Stomach smooth muscle (tissue), 2 donors: ENCODE data around the gene RGS17.
"Not testable (repeated sequence)": the region's sequence is repeated elsewhere in the genome, so short reads cannot be mapped to it uniquely, and the experiment has no call there.

Experiments used
- H3K27ac ChIP-seq: one replicate; pipeline ENCODE4 v1.7.0; 2013; ENCODE audit warnings: mild to moderate bottlenecking, low read length, inconsistent platforms
- H3K27me3 ChIP-seq, 2 donors: one replicate each; pipeline ENCODE4 v1.7.0; 2013; ENCODE audit warnings: low read length in 2 of 2; ENCODE audit not compliant: insufficient read depth in 2 of 2, control insufficient read depth in 1 of 2
- H3K36me3 ChIP-seq, 2 donors: one replicate each; pipeline ENCODE4 v1.7.0; 2013; ENCODE audit warnings: low read length in 2 of 2; ENCODE audit not compliant: control insufficient read depth in 2 of 2, insufficient read depth in 2 of 2
- H3K4me1 ChIP-seq: one replicate; pipeline ENCODE4 v1.7.0; 2013; ENCODE audit warnings: low read length; ENCODE audit not compliant: control insufficient read depth, insufficient read depth
- H3K4me3 ChIP-seq, 2 donors: one replicate each; pipeline ENCODE4 v1.7.0; 2013; ENCODE audit warnings: low read length in 2 of 2
- H3K9ac ChIP-seq, 2 donors: one replicate each; pipeline ENCODE4 v1.7.0; 2013; ENCODE audit warnings: low read length in 2 of 2, mild to moderate bottlenecking in 1 of 2
- H3K9me3 ChIP-seq, 2 donors: one replicate each; pipeline ENCODE4 v1.7.0; 2013; ENCODE audit warnings: low read length in 2 of 2; ENCODE audit not compliant: control insufficient read depth in 2 of 2
- donor health status: healthy.
- donor health status: Pancreatic carcinoma.

Gene RGS17

DNA sequence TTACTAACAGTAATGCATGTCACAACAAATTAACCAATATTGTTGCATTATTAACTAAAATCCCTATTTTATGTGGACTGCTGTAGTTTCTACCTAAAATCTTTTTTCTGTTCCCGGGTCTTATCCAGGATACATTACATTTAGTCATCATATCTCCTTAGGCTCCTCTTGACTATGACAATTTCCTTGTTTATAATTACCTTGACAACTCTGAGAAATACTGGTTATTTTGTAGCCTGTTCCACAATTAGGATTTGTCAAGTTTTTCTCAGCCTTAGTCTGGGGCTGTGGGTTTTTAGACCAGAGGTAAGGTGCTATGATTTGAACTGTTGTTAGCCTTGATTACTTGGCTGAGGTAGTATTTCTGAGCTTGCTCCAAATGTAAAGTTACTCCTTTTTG, 152.0 kb downstream of the RGS17 start:
- Histone ChIP-seq H3K27me3 (no peaks in the 10 kb centered on the region), H3K9me3 (no peaks in the 10 kb centered on the region), H3K4me1 (peaks cover 11% of the 10 kb centered on the region), H3K36me3 (no peaks in the 10 kb centered on the region), H3K9ac (no peak overlapping the region), H3K4me3 (no peak overlapping the region), H3K27ac (no peak overlapping the region)

DNA sequence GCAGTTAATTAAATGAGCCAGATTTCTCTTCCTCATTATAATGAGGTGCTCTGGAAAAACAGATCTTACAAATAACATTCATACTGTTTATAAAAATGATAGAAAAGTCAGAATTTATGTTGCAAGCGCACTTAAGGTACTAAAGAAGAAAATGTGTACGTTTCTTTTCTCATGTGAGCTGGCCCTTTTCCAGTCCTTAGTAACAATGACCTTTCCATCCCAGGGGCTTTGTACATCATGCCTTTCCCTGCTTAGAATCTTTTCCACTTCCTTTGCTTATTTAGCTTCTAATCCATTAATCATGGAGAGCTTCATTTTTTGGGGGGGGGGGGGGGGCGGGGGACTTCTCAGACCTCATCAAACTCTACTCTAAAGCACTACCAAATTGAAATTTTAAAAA, 153.0 kb downstream of the RGS17 start:
- no peaks in the 10 kb centered on the region for H3K27me3 ChIP-seq
- H3K9me3 ChIP-seq, result no peaks in the 10 kb centered on the region
- no peak overlapping the region for H3K4me3 ChIP-seq
- H3K36me3 ChIP-seq, result no peaks in the 10 kb centered on the region
- H3K4me1 ChIP-seq, result peaks cover 11% of the 10 kb centered on the region
- H3K27ac ChIP-seq, result no peak overlapping the region
- H3K9ac ChIP-seq, result no peak overlapping the region

DNA sequence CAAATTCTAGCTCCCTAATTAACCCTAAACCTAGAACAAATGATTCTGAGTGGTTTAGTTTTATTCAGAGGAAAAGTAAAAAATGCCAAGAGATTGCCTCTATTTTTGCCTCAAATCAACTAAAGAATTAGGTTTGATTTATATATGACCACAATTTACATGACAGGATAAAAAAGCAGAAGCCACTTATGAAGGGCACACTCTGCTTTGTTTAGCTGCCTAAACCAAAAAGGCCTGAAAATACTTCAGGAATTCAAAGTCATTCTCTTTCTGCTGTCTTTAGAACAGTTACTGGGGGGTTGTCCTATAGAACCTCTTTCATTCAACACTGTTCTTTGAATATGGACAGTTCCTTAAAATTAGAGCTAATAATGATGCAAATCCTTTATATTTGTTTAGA, 153.5 kb downstream of the RGS17 start:
- Histone ChIP-seq H3K9ac (no peak overlapping the region), H3K27ac (no peak overlapping the region), H3K9me3 (no peaks in the 10 kb centered on the region), H3K4me1 (peaks cover 7% of the 10 kb centered on the region), H3K27me3 (no peaks in the 10 kb centered on the region), H3K4me3 (no peak overlapping the region), H3K36me3 (no peaks in the 10 kb centered on the region)

DNA sequence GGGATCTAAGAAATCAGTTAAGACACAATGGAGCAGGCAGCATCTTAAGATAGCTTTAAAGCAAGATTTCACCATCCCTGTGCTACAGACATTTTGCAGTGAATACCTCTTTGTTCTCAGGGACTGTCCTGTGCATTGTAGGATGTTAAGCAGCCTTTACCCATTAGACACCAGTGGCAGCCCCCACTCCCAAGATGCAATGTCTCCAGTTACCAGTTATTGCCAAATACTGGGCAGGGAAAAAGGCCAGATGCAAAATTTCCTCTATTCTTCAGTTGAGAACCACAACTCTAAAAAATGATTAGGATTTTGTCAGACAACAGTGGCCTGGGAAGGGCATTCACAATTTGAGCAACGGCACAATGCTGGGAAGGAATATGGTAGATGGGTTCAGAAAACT, 154.3 kb downstream of the RGS17 start:
- H3K36me3 ChIP-seq, result no peaks in the 10 kb centered on the region
- no peaks in the 10 kb centered on the region for H3K27me3 ChIP-seq
- no peaks in the 10 kb centered on the region for H3K9me3 ChIP-seq
- H3K27ac ChIP-seq, result no peak overlapping the region
- no peaks in the 10 kb centered on the region for H3K4me1 ChIP-seq
- no peak overlapping the region for H3K9ac ChIP-seq
- no peak overlapping the region for H3K4me3 ChIP-seq

DNA sequence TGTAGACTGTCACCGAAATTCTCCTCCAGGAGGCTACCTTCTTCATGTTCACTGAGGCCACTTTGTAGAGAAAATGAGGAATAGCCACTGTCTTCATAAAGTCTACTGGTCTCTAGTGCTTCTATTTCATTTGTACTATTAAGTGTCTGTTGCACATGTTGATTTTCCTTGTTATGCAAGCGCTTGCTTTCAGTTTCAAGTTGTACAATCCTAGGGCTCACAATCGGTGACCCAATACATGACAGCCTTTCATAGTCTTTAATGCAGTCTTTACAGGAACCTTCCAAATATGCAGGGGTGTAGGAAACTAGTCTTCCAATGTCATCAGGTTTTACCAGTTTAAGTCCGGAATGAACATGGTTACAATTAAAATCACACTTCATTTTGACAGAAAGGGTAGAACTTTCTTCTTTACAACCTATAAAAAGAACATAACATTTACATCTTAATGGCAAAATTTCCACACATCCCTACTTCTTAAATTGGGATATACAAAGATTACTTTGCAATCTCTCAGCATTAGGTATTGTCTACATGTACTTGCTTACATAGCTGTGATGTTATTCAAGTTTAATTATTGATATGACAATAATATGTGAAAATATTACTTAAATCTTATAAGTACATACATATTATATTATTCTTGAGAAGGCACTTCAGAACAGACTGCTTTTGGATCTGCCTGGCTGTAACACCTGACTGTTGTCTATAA, 155.7 kb downstream of the RGS17 start:
- H3K4me3 ChIP-seq, result no peak overlapping the region
- no peak overlapping the region for H3K27ac ChIP-seq
- H3K36me3 ChIP-seq, result peaks cover 0 to 3% of the 10 kb centered on the region in 2 donors
- H3K9me3 ChIP-seq, result no peaks in the 10 kb centered on the region
- H3K9ac ChIP-seq, result no peak overlapping the region
- H3K27me3 ChIP-seq, result no peaks in the 10 kb centered on the region
- no peaks in the 10 kb centered on the region for H3K4me1 ChIP-seq

DNA sequence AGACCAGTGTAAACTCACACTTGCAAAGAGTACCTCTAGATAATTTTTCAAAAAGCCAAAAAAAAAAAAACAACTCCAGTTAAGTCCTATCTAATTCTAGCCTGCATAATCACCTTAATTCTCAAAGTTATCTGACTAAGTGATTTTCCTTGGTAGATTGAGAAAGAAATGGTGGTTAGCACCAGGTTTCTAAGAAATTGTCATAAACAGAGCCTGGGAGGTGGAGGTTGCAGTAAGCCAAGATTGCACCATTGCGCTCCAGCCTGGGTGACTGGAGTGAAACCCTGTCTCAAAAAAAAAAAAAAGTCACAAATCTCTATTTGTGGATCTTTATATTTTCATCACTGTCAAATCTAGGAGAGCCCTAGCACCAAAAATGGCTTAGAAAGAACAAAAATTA, 157.2 kb downstream of the RGS17 start:
- Histone ChIP-seq H3K4me3 (no peak overlapping the region), H3K36me3 (peaks cover 0 to 3% of the 10 kb centered on the region in 2 donors), H3K9me3 (no peaks in the 10 kb centered on the region), H3K27ac (no peak overlapping the region), H3K9ac (no peak overlapping the region), H3K4me1 (no peaks in the 10 kb centered on the region), H3K27me3 (no peaks in the 10 kb centered on the region)

DNA sequence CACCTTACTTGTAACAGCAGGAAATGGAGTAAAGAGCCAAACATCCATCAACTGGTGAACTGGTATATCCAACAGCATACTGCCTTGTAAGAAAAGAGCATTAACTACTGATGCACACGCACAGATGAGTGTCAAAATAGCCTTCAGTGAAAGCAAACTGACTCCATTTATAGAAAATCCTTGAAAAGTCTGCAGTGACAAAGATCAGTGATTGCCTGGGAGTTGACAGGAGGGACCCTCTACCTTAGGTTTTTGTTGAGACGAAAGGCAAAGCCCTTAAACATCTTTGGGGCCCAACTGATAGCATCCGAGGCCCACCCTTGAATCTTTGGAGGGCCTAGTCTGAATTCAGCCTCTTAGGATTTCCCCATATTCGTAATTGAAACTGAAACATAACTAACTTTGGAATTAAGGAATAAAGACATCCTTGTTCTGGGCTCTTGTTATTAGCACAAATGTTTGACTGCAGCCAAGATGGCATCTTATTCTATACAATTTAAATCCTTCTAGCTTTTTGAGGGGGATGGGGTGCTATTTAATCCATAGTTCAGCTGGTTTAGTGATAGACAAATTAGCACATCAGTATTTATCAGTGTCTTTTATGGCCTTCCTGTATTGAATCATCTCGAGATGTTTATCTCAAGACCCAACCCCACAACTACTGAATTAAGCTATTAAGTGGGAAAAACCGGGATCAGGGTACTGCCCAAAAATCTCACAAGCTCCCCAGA, 161.2 kb downstream of the RGS17 start:
- H3K4me3 ChIP-seq, result no peak overlapping the region
- no peak overlapping the region for H3K27ac ChIP-seq
- no peaks in the 10 kb centered on the region for H3K4me1 ChIP-seq
- H3K9me3 ChIP-seq, result no peaks in the 10 kb centered on the region
- no peaks in the 10 kb centered on the region for H3K27me3 ChIP-seq
- H3K36me3 ChIP-seq, result peaks cover 0 to 3% of the 10 kb centered on the region in 2 donors
- no peak overlapping the region for H3K9ac ChIP-seq

DNA sequence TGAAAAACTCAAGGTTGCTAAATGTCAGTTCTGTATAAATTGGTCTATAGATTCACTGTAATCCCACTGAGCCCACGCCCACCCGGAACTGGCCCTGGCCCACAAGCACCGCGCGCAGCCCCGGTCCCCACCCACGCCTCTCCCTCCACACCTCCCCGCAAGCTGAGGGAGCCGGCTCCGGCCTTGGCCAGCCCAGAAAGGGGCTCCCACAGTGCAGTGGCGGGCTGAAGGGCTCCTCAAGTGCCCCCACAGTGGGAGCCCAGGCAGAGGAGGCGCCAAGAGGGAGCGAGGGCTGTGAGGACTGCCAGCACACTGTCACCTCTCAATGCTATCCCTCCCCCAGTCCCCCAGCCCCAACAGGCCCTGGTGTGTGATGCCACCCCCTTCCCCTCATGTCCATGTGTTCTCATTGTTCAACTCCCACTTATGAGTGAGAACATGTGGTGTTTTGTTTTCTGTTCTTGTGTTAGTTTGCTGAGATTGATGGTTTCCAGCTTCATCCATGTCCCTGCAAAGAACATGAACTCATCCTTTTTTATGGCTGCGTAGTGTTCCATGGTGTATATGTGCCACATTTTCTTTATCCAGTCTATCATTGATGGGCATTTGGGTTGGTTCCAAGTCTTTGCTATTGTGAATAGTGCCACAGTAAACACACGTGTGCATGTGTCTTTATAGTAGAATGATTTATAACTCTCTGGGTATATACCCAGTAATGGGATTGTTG, 164.8 kb downstream of the RGS17 start:
- not testable (repeated sequence) for H3K4me1 ChIP-seq, H3K27me3 ChIP-seq, H3K36me3 ChIP-seq, H3K27ac ChIP-seq, H3K4me3 ChIP-seq, H3K9ac ChIP-seq, H3K9me3 ChIP-seq

DNA sequence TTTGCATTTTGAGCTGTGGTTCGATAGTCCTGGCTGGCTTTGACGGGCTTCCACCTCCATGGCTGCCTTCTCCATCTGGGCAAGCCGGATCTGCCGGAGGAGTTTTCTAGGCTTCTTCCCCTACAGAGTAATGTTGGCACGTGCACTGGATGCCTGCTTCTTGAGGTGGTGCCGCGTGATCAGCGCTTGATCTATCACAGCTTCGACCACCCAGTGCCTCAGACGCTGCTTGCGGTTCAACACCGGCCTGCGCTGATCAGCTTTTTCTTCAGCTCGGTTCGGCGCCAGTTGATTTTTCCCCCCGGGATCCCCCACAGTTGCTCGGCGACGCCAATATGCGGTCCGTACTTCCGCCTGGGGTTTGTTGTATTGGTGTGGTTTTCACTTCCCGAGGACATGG, 171.7 kb downstream of the RGS17 start:
- H3K27ac ChIP-seq, result no peak overlapping the region
- no peak overlapping the region for H3K9ac ChIP-seq
- H3K4me3 ChIP-seq, result no peak overlapping the region
- H3K27me3 ChIP-seq, result no peaks in the 10 kb centered on the region
- no peaks in the 10 kb centered on the region for H3K4me1 ChIP-seq
- H3K9me3 ChIP-seq, result no peaks in the 10 kb centered on the region
- H3K36me3 ChIP-seq, result no peaks in the 10 kb centered on the region

DNA sequence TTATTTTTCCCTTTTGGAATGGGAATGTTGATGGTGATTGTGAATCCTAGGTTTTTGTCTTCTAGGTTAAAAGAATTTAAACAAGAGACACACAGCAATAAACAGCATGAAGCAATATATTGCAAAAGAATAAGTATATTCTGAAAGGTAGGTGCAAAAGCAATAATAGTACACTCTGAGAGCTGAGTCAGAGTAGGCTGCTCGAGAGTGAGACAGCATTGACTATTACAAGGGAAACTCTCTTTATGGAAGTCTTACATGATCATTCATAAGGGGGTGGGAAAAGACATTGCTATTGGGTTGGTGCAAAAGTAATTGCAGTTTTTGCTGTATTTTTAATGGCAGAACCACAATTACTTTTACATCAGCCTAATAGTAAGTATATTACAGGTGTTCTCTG, 173.3 kb downstream of the RGS17 start:
- Histone ChIP-seq H3K9ac (no peak overlapping the region), H3K27me3 (no peaks in the 10 kb centered on the region), H3K27ac (no peak overlapping the region), H3K4me3 (no peak overlapping the region), H3K4me1 (no peaks in the 10 kb centered on the region), H3K9me3 (no peaks in the 10 kb centered on the region), H3K36me3 (no peaks in the 10 kb centered on the region)
